GM19043 (cell line): ENCODE results near the gene KRTAP20-3.

Experiments
- ATAC-seq: cut with Tn5 transposase; IDR thresholded peaks from one replicate; pipeline ENCODE4 v1.9.1; 2021; ENCODE audit warnings: low read depth; ENCODE audit not compliant: unreplicated experiment

The KRTAP20-3 gene

GRCh38 chr21:30642564-30642963 is at the start of gene KRTAP20-3:
TSS of gene KRTAP20-3 (plus strand) at chr21:30642864.
- no peak for ATAC-seq

- ATAC-seq, result no peak
Observed at GRCh38 chr21:30598802-30599201, 43.9 kb upstream of the KRTAP20-3 start, which contains the start of gene KRTAP6-2. TSS of gene KRTAP6-2 (minus strand) at chr21:30598902. CDS start at chr21:30598874, 28 bp downstream.

DNA sequence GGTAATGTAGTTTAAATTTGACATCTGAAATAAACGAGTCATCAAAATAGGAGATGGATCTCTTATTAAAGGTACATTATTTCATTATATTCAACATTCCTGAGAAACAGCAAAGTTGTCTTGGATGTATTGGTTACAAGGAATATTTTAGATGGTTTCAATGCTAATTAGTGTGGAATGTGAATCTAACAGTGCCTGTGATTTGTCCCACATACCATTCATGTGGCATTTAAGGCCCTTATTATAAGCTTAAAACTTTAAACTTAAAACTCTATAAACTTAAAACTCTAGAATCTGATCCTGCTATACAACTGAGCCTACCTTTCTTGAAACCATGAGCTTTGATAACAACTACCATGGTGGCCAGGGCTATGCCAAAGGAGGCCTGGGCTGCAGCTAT is 41.9 kb upstream of the KRTAP20-3 start, which contains the start of gene KRTAP22-1:
Gene KRTAP22-1, plus strand, starts transcription at position 301 of the 400 bp plus-strand sequence.
- no peak for ATAC-seq

GRCh38 chr21:30605968-30606367 is 36.7 kb upstream of the KRTAP20-3 start:
- ATAC-seq, result no peak

GRCh38 chr21:30612132-30612531 is 30.5 kb upstream of the KRTAP20-3 start:
- ATAC-seq, result no peak

DNA sequence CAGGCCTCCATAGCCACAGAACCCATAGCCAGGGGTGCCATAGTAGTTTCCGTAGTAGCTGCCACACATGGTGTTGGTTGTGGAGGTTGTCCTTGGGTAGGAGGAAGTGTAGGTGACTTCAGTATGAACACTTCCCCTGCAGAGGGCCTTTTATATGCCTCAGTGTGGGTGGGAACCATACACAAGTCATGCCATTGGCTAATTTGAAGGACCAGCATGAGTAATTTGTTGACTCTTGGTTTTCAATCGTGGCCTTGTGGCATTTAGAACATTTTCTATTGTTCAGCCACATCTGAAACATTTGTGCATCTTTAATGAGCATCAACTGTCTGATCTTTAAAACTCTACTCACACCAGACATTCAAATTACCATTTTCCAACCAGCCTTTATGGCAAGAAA is 28.8 kb upstream of the KRTAP20-3 start, which contains the start of gene KRTAP6-1:
Gene KRTAP6-1, minus strand, starts transcription at position 95 of the 400 bp plus-strand sequence. Its CDS starts 26 bp downstream, at position 69.
- ATAC-seq, result no peak

GRCh38 chr21:30615199-30615598 is 27.5 kb upstream of the KRTAP20-3 start:
- no peak for ATAC-seq

GRCh38 chr21:30616125-30616524 is 26.5 kb upstream of the KRTAP20-3 start, which contains the start of gene KRTAP20-1:
TSS of gene KRTAP20-1 (plus strand) at chr21:30616425. CDS start at chr21:30616455, 30 bp downstream.
- ATAC-seq, result no peak

GRCh38 chr21:30620080-30620479 is 22.6 kb upstream of the KRTAP20-3 start:
- no peak for ATAC-seq

DNA sequence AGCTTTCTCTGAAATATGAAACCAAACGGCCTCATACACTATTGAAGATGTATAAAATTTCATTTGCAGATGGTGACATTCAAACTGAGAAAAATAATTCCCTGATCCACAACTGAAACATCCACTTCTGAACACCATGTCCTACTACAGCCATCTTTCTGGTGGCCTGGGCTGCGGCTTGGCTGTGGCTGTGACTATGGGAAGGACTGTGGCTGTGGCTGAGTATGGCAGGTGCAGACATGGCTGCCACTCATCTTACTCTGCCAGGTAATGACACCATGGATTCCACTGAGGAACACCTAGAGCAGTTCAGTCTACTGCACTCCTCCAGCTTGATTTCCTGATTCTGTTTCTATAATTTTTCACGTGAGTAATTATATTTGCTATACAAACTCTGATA is 22.1 kb upstream of the KRTAP20-3 start, which contains the start of gene KRTAP20-4:
Gene KRTAP20-4, plus strand, starts transcription at position 106 of the 400 bp plus-strand sequence.
- ATAC-seq, result no peak

DNA sequence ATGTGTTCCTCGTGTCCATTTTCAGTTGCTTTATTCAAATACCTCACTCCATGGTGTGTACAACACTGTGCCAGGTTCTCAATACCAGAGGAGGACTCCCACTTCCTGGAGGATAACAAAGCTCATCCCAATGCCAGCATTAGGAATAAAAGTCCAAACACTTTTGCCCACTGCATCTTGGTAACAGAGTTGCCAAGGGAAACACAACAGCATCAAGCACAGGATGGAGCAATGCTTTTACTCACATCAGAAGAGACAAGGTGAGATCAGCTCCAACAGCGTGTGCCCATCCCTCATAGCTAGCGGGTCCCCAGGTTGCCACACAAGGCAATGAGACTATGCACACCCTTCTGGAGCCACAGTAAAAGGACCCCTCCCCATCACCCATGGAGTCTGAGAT is 19.3 kb upstream of the KRTAP20-3 start:
- no peak for ATAC-seq

- ATAC-seq, result no peak
Observed at GRCh38 chr21:30625449-30626165, 17.1 kb upstream of the KRTAP20-3 start.

DNA sequence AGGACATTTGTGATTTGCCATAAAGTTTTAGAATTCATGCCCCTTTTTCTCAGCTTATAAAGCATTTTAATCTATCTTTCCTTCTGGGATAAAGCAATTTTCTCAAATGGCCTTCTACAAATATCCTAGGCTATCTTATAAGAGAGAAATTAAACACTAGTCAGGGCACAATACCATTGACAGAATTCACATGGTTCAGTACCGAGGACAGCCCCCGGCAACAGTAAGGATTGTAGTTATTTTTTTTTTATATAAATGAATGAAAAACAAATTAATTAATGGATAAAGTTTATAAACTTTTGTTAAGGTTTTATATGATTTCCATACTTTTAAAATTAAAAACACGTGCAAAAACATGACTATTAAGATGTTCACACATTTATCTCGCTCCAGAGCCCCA is 14.6 kb upstream of the KRTAP20-3 start:
- ATAC-seq, result no peak

GRCh38 chr21:30629200-30629599 is 13.5 kb upstream of the KRTAP20-3 start:
- no peak for ATAC-seq

GRCh38 chr21:30634906-30635305 is 7.8 kb upstream of the KRTAP20-3 start, which contains the start of gene KRTAP20-2:
TSS of gene KRTAP20-2 (plus strand) at chr21:30635206. CDS start at chr21:30635264, 58 bp downstream.
- ATAC-seq, result no peak

- ATAC-seq, result no peak
Observed at GRCh38 chr21:30638686-30639085, 4.0 kb upstream of the KRTAP20-3 start.

GRCh38 chr21:30646904-30647414 is 4.3 kb downstream of the KRTAP20-3 start:
- no peak for ATAC-seq

DNA sequence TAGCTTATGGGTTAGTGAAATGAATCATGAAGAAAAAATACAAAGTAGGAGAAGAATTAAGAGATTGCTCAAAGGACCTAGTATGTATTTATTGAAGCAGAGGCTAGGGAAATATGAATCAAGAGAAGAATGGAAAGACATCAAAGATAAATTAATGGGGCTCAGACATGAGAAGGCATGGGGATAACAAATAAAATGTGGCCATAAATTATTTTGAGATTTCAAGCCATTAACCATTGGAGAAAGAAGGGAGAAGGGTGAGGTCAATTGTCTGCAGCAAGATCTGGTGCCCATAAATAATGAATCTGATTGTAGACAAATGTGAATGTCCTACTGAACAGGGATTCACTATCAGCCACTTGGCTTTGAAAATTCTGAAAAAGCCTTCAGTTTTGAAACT is 10.2 kb downstream of the KRTAP20-3 start:
- ATAC-seq, result no peak

DNA sequence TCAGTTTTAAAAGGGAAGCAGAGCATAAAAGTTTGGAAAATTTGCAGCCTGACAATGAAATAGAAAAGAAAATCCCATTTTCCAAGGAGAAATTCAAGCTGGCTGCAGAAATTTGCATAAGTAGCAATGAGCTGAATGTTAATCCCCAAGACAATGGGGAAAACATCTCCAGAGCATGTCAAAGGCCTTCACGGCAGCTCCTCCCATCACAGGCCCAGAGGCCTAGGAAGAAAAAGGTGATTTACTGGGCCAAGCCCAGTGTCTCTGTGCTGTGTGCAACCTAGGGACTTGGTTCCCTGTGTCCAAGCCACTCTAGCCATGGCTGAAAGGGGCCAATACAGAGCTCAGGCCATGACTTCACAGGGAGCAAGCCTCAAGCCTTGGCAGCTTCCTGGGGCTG is 26.1 kb downstream of the KRTAP20-3 start:
- no peak for ATAC-seq

GRCh38 chr21:30672985-30673650 is 30.5 kb downstream of the KRTAP20-3 start:
- ATAC-seq, result no peak

GRCh38 chr21:30674312-30674711 is 31.6 kb downstream of the KRTAP20-3 start:
- no peak for ATAC-seq
